Measurements from ENCODE around the gene MED13L.

MED13L gene

DNA sequence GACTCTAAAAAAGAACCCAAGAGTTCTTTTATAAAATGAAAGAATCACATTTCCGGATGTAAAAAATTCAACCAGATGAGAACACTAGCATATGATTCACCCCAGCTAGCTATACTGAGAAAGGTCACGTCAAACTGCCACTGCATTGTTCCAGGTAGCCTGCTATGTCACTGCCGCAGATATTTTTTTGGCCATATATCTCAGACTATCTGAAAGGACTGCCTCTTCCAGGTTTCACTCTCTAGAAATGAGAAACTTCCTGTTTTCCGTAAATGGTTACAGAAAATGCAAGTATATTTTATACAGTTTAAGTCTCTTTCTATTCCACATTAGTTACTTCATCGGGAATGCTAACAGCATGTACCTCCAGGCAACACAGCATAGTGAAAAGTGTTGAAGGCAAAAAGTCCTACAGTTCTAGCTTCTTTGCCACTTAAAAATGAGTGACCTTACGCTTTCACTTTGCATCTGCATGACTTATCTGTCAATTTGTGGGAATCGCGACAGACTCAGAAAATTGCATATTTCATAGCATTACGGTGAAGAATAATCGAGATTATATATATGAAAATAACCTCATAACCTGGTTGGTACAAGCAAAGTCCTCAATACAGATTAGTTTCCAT lies 105.2 kb downstream of the MED13L start:
- peak; percentile 37 for DNase-seq

DNA sequence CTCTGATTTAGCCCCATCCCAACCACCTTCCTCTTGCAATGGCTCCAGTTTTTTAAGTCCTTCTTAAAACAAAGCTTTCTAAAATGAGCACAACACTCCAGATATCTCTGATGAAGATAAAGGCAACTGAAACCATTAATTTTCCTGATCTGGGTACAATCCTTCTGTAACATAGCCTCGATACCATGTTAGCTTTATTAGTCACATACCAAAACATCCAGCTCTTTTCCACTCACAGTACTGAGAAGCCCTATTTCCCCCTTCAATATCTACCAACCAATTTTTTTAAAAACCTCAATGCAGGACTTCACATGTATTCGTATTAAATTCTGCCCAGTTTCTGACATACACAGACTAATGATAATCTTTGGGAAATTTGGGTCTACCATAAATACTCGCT lies 105.9 kb downstream of the MED13L start:
- DNase-seq, result no peak

DNA sequence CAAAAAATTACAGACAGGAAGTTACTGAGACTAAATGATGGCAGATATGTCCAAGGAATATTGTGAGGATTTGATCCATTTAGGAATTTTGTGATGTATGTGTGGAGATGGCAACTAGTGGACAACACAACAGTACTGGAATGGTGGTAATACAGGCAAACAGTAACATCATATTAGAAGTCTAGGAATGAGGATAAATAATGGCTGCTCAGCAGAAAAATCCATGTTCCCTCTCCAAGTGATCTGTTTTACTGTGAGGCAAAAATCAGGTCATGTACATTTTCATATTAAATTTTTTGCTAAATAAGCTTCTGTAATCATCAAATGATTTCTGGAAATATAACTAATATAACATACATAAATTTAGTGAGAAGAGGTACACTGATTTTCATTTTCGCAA lies 108.4 kb downstream of the MED13L start:
- no peak for DNase-seq

DNA sequence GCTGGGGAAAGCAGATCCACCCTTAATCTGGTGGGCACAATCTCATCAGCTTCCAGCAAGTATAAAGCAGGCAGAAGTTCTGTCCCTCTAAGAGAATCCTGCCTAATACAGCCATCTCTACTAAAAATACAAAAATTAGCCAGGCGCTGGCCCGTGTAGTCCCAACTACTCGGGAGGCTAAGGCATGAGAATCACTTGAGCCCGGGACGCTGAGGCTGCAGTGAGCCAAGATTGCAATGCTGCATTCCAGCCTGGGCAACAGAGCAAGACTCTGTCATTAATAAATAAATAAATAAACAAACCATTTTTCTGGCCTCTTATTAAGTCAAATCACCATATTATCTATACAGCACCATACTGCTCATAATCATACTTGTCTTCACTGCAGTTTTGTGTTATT lies 111.2 kb downstream of the MED13L start:
- DNase-seq, result no peak

DNA sequence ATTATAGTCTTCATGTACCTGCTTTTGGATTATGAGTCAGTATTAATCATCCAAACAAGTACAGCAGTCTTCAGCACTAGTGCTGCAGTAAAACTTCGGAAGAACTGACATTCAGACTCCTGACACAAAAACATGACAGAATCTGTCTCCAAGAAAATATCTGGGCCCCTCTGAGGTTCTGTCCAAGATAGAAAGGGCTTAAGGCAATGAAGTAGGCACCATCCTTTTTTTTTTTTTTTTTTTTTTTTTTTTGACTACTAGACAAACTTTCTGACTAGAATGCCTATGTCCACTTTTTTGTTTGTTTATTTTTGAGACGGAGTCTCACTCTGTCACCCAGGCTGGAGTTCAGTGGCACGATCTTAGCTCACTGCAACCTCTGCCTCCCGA lies 112.5 kb downstream of the MED13L start:
- no peak for DNase-seq

DNA sequence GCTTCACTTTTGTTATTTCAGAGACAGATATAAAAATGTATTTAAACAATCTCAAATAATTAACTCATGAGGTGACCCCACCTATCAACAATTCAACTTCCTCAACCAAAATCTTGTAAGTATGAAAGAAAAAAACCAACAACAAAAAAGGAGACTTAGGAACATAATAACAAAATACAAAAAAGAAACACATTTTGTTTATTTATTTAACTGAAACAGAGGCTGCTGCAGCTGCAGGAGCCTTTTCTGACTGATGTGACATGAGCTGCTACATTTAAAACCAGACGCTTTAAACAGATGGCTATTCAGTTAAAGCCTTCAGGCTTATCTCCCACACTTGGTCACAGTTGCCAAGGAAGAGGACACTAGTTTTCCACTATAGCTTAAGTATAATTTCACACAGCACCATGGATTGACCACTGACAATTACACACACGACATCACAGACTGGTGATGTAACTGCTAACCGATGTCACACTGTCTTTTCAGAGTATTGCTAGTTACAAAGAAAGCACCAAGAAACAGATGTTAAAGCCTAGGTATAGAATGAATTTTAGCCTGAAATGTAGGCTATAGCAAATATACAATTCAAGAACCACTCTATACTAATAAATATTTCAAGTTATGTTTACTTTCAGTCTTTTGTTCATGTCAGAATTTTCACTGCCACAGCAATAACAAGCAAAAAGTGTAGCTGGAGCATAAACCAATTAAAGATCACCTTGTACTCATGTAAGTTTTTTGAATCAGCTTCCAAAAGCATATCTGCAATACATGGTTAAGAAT lies 113.0 kb downstream of the MED13L start:
- DNase-seq, result no peak

DNA sequence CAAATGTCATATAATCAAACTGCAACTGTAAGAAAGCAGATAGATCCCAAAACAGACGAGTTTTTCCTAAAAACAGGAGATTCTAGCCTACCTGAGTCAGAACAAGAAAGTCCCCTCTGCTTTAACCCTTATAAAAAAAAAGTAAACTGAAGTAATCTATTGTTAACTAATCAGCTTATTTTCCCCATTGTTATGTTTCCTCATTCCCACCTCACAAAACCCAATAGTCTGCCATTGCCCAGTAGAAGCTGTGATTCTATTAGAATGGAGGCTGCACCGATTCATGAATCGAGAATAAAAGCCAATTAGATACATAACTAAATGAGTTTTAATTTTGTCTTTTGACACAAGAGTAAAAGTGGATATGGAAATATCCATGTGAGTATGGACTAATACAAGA lies 115.4 kb downstream of the MED13L start:
- no peak for DNase-seq

DNA sequence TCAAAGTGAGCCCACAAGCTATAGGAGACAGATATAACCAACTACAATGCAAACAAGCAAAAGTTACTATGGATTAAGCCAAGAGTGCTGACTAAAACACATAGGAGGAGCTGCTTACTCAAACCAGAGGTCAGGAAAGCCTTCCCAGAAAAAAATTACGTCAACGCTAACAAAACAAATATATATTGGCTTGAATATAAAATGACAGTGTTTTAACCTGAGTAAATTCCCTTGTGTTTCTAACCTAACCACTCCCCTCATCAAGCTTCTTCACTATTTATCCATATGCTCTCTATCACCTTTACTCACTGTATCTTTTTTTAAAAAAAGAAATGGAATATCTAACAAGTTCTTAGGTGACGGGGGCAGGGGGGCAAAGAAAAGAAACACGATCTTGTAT lies 115.9 kb downstream of the MED13L start:
- no peak for DNase-seq

DNA sequence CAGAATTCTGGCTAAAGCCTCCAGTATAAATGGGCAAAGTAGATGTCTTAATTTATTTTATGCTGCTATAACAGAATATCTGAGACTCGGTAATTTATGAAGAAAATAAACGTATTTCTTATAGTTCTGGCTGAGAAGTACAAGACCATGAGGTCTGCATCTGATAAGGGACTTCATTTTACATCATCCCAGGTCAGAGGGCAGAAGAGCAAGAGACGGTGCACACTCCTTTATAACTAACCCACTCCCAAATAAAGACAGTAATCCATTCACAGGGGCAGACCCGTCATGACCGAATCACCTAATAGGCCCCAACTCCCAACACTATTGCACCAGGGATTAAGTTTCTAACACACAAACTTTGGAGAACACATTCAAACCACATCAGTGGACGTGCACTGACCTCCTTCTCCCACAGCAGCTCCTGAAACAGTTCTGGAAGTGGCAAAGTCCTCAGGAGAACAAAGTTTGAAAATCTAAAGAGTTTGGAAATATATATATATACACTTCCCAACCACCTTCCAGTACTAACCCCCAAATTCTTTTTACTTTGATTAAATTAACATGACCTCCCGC lies 116.5 kb downstream of the MED13L start:
- no peak for DNase-seq

DNA sequence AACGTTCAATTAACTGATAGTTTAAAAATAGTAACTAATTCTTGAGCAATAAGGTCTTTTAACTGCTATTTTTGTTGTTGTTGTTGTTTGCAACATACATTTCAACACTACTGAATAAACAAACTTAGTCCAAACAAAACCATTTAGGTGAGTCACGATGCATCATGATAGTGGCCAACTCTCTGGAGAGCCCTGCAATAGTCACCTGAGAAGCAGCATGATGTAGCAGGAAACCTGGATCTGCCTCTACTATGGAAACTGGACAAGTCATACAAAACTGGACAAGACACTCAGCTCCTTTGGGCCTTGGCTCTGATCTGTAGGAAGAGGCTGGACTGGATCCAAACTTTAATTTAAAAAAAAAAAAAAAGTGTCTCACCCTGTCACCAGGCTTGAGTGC lies 117.3 kb downstream of the MED13L start:
- DNase-seq, result no peak

DNA sequence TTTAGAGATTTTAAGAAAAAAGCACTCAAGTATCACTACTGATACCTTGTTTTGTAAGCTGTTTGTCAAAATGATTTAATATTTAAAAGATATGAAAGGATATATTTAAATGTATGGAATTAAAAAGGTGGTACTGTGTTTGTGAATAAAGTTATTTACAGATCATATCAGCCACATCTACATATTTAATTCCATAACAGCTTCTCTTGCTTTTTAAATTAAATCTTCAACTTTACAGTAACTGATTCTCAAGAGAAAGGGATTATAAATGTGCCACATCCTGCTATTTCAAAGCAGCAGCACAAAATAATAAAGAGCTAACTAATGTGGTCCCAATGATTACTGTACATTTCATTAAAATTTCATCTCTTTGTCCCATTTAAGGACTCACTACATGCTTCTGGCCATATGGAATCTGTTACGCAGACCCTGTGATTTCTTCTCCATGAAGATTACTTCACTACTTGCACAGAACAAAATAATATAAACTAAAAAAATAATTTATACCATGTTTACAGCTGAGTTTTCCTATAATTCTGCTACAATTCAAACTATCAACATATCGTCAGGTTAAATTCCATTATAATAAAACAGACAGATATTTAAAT lies 117.8 kb downstream of the MED13L start:
- no peak for DNase-seq

DNA sequence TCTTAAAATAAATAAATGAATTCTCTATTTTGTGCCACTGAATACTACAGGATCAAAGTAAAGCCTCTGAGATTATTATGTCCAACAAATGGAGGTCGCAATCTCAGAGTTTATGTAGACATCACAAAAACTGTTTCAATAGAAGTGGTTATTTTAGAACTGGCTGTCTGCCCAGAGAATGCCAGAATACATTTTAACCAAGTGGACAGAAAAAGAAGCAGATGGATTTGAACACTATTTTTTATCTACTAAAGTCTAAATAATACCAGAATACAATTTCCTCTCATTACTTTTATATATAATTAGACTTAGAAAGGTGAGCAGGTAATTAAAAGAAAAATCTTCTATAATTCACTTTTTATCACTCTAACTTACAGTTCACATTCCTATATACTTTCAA lies 118.3 kb downstream of the MED13L start:
- DNase-seq, result no peak

DNA sequence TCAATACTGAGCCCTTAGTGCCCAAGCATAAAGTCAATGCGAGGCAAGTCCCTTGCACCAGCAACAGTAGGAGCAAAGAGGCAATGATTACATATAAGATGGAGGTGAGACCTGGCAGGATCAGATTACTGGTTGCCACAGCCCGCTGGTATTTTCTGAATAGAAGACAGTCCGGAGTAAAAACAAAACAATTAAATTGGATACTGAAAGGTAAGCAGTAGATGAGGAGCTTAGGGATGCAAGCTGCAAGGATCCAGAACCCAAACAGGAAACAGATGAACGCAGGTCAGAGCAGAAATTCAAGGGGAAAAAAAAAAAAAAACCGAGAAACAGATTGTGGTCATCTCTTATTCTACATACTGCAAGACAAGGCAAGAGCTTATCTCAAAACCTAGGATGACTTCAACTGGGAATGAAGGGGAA lies 119.6 kb downstream of the MED13L start:
- DNase-seq, result no peak

DNA sequence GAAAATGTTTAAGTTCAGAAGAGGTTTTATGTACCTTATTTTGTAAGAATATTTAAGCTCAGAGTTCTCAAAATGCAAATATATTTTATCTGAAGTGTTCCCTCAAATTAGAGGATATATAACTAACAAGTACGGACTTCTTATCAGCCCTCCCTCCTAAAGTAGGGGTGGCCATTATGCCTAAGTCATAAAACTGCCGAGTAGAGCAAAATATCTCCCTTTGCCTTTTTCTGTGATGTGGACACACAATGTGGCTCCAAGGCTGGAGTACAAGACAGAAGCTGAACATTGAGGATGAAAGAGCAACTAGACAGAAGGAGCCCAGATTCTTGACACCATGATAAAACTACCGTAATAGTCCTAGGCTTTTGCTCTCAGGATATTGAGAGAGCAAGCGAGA lies 120.9 kb downstream of the MED13L start:
- DNase-seq, result no peak

DNA sequence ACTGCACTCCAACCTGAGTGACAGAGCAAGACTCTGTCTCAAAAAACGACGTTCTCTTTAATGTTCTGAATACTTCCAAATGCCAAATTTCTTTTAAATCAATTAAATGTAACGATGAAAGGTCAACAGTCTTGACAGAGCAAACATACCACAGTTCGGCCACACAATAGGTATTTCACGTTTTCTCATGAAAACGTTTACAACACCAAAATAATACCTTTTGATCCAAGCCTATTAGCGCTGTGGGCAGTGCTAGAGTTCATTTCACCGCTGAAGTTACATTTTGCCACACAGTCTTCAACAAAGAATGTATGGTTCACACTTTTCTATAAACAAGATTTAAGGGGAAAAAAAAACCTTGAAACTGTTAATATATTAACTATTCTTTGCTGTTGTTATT lies 122.1 kb downstream of the MED13L start:
- DNase-seq, result no peak

DNA sequence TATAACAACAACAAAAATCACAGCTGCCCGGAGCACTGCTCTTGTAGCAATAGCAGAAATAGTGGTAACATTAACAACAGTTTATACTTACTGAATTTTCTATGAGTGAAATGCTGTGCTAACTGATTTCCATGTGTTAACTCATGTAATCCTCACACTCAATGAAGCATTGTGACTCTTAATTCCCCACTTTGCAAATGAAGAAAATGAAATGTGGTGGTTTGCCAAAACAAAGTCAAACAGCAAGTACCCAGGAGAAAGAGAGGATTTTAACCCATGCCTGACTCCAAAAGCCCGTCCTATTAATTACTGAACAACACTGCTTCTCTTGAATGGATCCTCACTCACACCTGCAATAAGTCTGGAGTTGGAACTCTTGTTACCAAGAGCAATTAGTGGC lies 123.5 kb downstream of the MED13L start:
- no peak for DNase-seq

DNA sequence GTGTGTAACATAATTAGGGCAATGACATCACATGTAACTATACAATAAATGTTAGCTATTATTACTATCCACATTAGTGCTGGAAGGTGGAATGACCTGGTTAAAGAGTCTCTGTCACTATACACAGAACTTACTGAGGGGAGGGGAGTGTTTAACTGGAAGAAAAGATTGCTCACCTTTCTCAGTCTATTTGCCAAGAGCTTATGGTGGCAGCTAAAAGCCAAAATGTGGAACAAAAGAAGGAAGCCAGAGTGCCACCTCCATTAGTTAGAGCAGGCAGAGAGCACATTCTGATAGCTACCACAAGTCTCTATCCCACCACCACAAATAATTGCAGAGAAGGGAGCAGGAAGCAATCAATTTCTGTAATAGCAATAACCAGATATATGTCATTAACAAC lies 124.4 kb downstream of the MED13L start:
- DNase-seq, result no peak

DNA sequence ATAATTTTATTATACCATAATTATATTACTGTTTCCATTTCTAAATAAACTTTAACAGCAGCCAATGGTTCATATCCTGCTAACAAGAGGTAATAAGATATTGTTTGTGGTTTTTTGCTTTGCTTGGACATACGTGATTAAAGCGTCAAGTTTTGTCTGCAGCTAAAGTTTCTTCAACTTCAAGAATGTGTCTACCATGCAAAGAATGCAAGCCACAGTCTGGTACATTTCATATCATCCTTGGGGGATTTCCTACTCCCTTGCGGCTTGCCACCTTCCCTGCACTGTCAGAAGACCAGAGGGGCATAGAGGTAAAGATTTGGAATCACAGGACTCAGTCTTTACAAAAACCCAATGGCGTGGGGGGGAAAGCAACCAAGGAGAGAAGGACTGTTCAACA lies 125.2 kb downstream of the MED13L start:
- DNase-seq, result no peak

DNA sequence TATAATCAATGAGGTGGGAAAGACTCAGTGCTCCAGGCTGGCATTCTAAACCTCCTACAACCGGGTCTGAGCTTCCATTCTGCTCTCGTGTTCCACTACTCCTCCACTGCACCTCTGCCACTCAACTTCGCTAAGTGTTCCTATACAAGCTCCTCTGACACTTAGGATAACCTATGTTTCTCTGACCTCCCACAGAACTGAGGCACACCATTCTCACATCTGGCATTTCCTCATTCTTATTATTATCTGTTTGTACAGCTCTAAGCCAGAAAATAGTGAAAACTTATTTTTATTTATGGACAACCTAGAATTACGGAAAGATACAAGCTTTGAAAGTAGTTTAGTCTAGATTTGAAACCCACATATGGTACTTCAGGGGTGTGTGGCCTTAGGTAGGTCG lies 127.0 kb downstream of the MED13L start:
- no peak for DNase-seq

DNA sequence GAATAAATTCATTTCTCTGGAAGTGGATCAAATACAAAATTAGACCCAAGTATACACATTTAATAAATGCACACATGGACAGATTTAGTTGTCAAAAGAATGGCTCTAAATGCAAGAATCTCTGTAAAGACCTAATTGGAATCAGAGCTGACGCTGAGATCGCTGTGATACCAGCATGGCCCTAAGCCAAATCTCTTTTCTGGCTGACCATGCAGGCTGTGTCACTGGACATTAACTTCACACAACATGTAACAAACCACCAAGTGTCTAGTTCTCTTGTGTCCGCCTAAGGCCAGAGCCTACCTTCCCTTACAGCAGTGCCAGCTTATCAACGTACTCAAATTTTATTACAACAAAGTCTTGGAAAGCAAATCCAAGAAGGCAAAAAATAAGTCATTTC lies 127.5 kb downstream of the MED13L start:
- DNase-seq, result no peak

DNA sequence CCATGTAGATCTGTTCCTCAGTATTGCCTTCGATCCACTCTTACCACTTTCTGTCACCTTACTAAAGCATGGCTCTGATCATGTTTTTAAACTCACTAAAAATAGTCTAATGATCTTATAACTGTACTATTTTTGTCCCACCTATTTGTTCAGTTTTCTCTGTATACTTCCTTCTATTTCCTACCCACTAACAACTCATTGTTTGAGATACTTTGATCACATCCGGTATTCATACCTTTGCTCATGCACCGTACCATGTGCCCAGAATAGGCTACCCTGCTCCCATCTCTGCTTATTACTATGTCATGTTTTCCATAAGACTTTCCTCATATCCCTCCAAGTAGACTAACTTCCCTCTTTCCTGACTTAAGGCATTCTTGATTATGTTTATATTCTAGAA lies 128.6 kb downstream of the MED13L start:
- no peak for DNase-seq

DNA sequence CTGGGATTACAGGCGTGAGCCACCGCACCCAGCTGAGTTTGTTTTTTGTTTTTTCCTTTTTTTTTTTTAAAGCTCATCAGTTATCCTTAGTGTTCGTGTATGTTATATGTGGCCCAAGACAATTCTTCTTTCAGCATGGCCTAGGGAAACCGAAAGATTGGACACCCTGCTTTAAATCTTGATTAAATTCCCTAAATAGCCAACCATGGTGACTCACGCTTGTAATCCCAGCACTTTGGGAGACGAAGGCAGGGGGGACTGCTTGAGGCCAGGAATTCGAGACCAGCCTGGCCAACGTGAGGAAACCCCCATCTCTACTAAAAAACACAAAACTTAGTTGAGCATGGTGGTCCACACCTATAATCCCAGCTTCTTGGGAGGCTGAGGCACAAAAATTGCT lies 131.1 kb downstream of the MED13L start:
- no peak for DNase-seq

DNA sequence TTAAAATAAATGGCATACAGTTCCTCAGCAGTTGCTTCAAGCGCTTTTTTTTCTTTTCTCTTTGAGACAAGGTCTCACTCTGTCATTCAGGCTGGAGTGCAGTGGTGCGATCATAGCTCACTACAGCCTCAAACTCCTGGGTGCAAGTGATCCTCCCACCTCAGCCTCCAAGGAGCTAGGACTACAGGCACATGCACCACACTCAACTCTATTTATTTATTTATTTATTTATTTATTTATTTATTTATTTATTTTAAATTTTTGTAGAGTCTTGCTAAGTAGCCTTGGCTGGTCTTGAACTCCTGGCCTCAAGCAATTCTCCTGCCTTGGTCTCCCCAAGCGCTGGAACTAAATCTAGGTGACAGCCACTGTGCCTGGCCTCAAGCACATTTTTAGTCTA lies 132.0 kb downstream of the MED13L start:
- DNase-seq, result no peak

DNA sequence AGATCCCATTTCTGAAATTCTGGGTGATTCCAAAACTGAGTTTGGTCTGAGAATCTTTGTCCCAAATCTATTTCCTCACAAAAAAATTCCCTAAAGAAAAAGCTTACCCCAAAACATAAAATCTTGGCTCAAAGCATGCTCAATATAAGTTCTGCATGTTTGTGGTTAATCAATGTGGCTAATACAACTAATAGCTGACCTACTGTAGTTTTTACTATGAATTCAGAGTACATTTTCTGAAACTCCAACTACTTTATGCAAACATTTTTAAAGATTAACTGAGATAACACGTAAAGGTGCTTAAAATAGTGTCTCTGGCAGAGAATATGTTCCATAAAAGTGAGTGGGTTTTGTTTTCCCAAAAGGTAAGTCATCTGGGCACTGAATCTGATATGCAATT lies 133.1 kb downstream of the MED13L start:
- no peak for DNase-seq

All from activated naive CD4-positive, alpha-beta T cell treated with anti-CD3 and anti-CD28 coated beads, Interleukin-2, amount 50 U/mL, for 16 hours (primary cell).